ENCODE measurements around the gene DDX1.

GRCh38 chr2:15619938-15620337, 28.3 kb downstream of the DDX1 start:
- TF ChIP-seq, protein P1, sequence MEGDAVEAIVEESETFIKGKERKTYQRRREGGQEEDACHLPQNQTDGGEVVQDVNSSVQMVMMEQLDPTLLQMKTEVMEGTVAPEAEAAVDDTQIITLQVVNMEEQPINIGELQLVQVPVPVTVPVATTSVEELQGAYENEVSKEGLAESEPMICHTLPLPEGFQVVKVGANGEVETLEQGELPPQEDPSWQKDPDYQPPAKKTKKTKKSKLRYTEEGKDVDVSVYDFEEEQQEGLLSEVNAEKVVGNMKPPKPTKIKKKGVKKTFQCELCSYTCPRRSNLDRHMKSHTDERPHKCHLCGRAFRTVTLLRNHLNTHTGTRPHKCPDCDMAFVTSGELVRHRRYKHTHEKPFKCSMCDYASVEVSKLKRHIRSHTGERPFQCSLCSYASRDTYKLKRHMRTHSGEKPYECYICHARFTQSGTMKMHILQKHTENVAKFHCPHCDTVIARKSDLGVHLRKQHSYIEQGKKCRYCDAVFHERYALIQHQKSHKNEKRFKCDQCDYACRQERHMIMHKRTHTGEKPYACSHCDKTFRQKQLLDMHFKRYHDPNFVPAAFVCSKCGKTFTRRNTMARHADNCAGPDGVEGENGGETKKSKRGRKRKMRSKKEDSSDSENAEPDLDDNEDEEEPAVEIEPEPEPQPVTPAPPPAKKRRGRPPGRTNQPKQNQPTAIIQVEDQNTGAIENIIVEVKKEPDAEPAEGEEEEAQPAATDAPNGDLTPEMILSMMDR (conservative IDR thresholded peaks at IDR 0.05; ENCODE audit: low read length), result no peak
- no peak for TF ChIP-seq EZH2phosphoT487 (IDR thresholded peaks at IDR 0.05; ENCODE audit: borderline replicate concordance, low read depth, low read length)
